SKM-1 treated with dmso at 0.1 percent for 144 hours (cell line): ENCODE data around the gene MPP1.
"Not testable (repeated sequence)": the region's sequence is repeated elsewhere in the genome, so short reads cannot be mapped to it uniquely, and the experiment has no call there.

Experiments used
- DNase-seq: peaks from one replicate; lab custom pipeline; 2025; ENCODE audit not compliant: unreplicated experiment; lab: John Stamatoyannopoulos, UW

MPP1 gene

DNA sequence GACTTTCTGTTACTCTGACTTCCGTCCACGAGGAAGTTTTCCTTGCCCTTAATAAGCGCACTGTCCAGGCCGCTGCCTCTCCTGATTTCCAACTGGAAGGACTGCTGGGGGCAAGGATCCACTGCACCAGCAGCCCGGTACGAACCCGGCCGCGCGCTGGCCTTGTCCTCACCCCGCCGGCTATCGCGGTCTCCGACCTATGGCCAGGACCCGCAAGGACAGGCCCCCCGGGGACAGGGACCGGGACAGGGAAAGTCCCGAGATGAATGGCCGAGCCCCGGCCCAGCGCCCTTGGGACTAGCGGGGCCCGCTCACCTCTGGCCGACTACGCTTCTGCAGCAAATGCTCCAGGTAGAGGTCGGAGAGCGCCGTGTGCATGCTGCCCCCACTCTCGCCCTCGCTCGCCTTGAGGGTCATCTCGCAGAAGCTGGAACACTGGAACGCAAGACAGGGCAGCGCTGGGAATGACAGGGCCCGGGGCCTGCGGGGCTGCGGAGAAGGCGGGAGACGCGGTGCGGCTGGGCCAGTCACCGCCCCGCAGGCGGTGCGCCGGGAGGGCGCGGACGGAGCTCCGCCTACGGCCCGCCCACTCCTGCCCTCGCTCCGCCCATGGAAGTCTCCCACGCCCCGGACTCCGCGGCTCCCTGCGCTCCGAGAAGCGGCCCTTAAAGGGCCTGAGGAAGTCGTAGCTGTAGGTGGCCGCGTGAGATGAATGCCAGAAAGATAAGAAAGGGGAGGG, at the start of gene MPP1:
MPP1 (minus strand) TSS at position 529 of the 739 bp plus-strand sequence; CDS start at position 417, 112 bp downstream.
- DNase-seq, result peak; percentile 40

DNA sequence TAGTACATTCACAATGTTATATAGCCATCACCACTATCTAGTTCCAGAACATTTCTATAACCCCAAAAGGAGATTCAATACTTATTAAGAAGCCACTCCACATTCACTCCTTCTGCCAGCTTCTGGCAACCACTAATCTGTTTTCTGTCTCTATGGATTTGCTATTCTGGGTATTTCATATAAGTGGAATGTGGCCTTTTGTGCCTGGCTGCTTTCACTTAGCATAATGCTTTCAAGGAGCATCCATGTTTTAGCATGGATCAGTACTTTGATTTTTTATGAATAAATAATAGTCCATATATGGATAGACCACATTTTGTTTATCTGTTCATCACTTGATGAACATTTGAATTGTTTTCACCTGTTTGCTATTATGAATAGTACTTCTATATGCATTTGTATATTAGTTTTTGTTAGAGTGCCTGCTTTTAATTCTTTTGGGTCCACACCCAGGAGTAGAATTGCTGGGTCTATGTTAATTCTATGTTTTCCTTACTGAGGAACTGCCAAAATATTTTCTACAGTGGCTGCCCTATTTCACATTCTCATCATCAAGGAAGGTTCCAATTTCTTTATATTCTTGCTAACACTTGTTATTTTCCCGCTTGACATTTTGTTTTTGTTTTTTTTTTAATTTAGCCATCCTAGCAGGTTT, 45.8 kb upstream of the MPP1 start:
- DNase-seq, result no peak

DNA sequence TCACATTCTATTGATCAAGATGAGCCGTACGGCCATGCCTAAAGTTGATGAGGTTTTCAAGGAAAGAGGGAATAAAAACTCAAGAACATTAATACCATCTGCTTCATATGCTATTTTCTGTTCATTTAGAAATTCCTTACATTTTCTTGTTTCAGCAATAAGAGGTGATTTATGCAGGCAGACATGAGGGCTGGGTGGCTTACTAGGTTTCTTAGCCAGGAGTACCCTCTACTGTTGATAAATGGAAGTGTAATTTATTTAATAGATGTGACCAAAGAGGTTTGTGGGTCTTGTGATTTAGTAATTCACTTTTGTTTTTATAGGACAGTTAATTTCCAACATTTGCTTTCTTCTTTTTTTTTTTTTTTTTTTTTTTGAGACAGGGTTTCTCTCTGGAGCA, 35.6 kb upstream of the MPP1 start:
- peak; percentile 10 for DNase-seq

DNA sequence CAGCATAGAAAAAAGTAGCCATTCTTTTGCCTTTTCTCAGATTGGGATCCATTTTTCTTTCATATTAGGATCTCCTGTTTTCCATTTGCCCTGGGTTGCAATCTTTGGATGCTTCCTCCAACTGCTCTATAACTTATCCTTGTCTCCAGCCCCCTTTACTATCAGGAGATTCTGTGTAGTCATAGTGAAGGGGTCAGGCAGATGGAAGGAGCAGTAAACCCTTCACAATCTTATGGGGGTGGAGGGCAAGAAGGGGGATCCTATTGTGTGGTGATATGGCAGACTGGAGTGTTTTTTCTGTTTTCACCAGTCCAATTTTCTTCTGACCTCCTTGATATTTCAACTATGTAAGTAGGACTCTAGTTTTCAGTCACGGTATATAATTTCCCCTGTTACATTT, 30.9 kb upstream of the MPP1 start:
- DNase-seq, result no peak

DNA sequence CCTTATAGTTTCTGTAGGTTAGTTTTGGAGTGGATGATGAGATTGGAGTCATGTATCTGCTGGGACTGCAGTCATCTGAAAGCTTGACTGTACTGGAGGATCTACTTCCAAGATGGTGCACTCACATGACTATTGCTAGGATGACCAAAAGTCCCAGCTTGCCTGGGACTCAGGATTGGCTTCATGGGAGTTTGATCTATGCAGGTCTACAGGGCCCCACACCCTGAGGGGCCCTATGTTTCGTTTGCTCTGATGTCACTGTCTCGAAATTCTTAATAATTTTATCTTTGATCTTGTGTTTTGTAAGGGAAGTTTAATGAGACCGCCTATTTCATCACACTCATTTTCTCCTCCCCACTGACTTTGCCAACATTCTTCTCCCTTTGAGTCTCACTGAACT, 29.3 kb upstream of the MPP1 start, which contains the start of gene SMIM9:
SMIM9 (minus strand) TSS at position 101 of the 400 bp plus-strand sequence. CDS start 3,806 bp downstream, outside the sequence.
- DNase-seq, result no peak

DNA sequence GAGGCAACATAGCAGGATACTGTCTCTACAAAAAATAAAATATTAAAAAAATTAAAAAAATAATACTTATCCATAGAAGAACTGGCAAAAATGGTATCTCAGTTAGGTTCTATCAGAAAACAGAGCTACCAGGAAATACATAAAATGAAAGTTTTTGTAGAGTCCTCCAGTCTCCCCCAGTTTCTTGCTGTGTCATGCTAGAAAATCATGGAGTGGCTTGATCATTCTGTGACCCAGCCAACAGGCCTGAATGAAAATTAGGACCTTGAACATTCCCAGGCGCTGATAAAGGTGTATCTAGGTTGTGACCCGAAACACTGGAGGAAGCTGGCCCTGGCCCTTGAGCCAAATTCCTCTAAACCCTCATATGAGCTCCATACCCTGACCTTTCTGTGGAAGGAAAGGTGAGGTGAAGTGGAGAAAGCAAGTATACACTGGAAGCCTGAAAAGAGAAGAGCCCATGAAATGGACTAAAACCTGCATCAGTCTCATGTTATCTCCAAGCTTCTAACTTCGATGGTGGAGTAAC, 28.5 kb upstream of the MPP1 start:
- DNase-seq, result no peak

DNA sequence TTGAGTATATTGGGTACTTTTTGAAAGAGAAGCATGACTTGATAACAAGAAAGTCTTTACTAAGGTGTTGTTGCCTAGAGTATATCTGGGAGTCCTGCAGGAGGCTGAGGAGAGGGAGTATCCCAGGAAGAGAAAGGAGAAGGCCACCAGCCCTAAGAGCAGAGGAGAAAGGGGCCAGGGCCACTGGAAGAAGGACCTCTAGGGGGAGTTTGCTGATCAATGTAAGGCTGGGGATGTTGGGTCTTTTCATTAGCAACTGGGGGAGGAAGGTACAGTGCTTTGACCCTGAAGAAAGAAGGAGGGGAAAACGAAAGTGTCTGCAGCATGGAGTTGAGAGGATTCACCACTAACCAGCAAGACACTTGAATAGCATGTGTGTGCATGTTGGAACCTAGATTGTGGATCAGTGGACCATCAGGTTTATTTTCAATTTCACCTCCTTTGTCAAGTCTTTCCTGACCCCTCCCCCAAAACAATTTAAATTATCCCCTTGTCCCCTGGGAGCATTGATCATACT, 24.7 kb upstream of the MPP1 start:
- DNase-seq, result no peak

DNA sequence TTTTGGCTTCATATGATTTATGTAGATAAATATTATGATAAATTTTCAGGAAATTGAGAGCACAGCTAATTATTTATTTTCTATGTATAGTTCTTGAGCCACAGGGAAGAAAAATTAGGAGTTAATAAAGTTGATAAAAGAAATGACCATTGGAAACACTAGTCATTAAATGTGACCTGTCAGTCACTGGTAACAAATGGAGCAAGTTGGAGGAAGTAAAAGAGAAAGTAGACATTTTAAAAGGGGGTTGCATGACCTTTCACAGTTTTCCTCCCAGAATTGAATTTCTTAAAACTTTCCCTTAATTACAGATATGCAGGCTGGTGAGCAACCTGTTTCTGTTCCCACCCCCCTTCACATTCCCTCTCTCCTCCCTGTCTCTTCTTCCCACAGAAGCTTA, 23.8 kb upstream of the MPP1 start:
- no peak for DNase-seq

DNA sequence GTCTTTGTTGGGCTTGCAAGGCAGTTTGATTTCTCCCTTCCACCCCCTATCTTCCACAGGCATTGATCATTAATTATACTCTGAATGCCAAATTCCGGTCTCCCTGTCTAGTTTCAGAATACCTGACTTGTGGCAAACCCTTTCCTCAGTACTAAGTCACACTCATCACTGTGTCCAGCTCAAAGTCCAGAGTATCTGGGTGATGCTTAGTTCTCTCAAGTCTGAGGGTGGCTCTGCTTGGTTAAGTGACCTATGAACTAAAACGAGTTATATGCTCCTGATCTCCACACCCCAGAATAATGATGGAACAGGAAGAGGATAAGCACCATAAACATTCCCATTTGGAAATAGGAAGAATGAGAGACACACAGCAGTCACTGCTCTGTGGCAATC, 22.7 kb upstream of the MPP1 start:
- DNase-seq, result no peak

DNA sequence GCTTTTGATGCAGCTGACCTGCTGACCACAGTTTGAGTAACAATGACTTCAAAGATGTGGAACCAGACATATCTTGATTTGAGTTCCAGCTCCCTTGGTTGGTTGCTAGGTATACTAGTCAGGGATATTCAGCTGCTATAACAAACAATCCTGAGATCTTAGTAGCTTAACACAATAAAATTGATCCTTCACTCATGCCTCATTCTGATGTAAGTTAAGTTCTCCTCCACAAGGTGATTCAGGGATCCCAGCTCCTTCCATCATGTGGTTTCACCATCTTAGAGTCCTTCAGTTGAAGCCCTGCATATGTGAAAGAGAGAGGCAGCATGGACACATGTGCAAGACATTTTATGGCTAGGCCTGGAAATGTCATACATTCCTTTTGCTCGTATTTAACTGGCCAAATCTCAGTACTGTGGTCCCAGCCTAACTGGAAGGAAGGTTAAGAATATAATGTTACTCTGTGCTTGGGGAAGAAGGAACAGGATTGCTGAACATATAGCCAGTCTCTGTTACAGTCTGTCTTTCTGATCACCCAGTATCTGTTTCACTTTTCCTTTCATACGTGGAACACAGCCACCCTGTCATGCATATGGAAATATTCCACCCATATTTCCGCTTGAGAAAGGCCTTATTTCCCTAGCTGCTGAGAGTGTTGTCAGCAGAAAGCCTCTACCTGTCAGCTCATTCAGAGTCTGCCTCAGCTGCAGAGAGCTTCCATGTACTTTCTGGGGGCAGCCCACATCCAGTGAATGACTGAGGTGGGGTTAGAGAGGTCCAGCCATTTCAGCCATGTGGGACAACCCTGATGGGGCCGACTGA, 22.1 kb upstream of the MPP1 start:
- DNase-seq, result no peak

DNA sequence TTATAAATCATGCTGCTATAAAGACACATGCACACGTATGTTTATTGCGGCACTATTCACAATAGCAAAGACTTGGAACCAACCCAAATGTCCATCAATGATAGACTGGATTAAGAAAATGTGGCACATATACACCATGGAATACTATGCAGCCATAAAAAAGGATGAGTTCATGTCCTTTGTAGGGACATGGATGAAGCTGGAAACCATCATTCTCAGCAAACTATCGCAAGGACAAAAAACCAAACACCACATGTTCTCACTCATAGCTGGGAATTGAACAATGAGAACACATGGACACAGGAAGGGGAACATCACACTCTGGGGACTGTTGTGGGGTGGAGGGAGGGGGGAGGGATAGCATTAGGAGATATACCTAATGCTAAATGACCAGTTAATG, 20.3 kb upstream of the MPP1 start:
- DNase-seq, result not testable (repeated sequence)

DNA sequence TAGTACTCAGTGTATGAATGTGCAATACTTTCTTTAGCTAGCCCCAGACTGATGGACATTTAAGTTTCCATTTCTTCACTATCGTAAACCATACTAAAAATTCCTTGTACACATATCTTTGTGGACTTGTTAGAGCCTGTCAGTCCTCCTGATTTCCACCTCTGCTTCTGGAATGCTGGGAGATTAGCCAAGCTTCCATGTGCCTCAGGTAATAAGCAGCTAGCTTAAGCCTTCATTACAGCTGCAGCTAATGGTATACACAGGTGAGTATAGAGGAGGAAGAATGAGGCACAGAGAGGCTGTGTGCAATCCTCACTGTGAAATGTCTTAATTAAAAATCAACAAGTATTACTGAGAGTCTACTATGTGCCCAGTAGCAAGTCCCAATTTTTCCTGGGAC, 19.4 kb upstream of the MPP1 start:
- no peak for DNase-seq

DNA sequence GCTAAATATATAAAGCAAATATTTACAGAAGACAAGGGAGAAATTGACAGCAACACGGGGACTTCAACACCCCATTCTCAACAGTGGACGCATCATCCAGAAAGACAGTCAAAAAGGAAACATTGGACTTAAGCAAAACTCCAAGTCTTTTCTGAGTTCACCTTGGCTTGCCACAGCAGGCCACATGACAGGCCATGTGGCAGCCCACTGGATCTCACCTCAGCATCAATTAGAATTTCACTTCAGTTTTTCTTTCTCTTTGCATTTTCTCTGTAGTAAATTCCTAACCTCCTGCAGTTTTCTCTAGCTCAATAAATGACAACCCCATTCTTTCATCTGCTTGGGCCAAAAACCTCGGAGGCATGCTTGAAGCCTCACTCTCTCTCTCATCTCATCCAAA, 16.7 kb upstream of the MPP1 start:
- DNase-seq, result no peak

DNA sequence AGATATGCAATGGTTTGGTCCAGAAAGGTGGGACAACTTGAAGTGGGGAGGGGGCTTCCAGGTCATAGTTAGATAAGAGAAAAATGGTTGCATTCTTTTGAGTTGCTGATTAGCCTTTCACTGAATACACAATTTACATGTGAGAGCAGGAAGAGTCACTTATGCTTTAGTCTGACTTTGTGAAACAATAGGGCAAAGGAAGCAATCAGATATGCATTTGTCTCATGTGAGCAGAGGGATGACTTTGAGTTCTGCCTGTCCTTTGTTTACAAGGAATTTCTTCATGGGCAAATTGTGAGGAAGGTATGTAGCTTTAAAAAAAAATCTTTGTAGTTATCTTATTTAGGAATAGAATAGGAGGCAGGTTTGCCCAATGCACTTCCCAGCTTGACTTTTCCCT, 16.2 kb upstream of the MPP1 start:
- no peak for DNase-seq

DNA sequence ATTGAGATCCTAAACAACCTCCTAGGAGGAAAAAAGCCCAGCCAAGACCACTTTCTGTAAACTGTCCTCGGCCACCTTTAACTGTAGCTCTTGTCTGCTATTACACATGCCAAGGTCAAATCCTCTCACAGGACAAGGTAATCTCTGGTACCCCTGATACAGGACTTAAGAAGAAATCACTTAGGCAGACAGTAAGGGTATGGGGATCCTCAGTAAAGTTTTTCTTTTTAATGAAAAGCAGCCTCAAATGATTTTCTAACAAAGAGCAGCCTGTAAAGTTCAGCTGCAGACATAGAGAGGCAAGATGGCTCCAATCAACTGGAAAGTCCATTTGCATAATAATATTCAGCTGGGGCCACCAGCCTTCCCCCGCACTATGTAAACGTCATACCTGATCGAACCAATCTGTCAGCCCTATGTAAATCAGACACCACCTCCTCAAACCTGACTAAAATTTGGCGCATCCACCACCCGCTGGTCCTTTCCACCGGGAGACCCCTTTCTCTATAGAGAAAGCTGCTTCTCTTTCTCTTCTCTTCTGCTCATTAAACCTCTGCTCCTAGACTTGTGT, 14.6 kb upstream of the MPP1 start:
- no peak for DNase-seq

DNA sequence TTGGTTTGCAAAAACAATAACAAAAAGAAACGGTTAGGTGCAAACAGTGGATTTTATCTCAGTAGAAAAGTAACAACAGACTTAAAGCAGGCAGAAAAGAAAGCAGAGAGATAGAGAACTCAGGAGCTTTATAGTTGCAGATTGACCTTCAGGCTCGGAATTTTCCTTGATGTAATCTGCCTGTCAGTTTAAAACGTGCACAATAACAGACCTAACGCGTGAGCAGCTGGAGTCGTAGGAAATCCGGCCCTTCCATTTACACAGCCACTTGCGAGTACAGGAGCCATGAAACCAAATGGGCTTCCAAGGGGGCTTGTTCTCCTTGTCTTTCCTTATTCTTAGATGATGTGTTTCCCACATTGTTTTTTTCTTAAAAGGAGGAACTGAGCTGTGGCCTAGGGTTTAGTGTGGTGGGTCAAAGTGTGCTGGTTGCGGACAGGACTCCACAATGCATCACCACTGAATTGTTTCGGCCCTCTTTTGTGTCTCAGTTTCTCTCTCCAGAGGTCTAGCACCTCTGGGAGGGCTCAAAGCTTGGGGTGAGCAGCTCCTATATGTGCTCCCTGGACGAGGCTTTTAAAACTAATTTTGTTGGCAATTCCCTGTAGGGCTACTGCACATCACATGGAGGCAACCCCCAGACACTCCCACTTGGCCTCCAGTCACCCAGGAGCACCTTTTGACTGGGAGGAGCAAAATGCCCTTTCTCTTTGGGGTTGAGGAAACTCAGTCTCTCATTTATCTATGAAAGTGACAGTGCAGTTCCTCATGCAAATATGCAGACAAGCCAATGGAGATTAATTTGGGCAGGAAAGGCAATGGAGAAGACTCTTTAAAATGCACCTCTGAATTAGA, 13.9 kb upstream of the MPP1 start:
- DNase-seq, result no peak

DNA sequence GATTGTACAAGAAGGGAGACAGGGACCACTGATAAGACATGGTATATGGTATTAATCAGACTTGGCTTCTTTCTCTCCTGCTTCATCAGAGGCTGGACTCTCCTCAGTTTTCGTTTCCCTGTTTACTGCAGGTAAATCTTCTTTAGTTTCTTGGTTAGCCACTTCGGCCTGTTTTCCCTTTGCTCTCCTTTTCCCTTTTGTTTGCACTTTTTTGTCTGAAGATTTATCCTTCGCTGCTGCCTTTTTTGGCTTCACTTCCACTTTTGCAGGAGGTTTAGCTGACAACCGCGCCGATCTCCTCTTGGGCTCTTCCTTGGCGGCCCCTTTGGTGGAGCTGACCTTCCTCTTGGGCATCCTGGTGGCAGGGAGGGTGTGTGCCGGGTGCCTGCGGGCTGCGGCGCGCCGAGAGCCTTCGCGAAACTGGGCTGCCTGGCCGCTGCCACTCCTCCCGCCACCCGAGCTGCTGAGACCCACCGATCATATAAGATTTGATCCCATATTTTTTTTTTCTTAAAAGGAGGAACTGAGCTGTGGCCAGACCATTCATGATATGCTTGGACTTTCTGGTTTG, 11.8 kb upstream of the MPP1 start:
- not testable (repeated sequence) for DNase-seq

DNA sequence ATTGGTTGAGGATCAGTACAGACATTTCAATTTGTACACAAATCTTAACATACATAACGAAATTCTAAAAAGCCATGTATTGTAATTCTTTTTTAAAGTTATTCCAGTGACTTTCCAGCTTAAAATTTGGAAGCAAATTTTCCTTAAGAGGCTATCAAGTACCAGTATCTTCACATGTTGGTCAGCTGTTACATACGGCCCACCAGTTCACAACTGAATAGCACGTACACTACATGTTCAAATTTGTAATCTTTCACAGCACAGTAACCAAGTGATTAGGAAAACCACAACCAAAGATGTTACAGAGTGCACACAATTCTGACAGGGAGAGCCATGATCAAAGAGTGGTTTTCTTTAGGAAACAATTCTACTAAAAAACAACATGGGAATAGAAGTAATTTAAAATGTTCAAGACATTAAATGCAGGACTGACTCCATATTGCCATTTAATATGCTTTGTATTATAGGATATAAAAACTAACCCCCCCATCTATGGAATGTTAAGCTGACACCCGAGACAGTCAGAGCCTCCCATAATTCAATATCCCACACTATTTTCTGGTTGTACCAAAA, 11.1 kb upstream of the MPP1 start:
- not testable (repeated sequence) for DNase-seq

DNA sequence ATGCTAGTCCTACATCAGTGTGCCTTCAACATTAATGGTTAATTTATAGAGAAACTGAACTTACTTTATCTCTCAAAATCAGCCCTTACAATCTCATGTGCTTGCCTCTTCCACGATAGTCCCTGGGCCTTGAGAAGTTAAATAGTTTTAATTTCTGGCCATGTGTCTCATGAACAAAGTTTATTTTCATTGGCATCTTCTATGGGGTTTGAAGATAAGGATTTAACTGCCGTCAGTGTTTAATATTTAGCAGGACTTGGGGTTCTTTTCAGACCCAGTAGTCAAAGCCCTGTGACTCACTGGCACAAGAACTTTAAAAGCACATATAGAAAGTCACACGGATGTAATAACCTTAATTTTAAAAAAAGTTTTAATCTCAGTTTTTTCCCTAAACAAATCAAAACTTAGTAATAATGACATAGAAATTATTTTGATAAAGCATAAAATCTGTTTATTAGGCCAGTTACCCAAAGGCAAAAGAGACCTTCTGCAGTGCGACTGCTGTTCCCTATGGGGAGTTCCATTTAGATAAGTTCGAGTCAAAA, 10.1 kb upstream of the MPP1 start:
- no peak for DNase-seq
